Endothelial cell of umbilical vein (primary cell): Measurements from ENCODE around the gene OSER1.
"Not testable (repeated sequence)": the region's sequence is repeated elsewhere in the genome, so short reads cannot be mapped to it uniquely, and the experiment has no call there.

Experiments
- CTCF ChIP-seq, 2 donors: IDR thresholded peaks; 1 replicate in 1 of 2; 2 replicates in 1 of 2; pipeline ENCODE4 v1.5.1; 2011; ENCODE audit warnings: low read length in 2 of 2, mild to moderate bottlenecking in 2 of 2, moderate library complexity in 2 of 2, control low read depth in 1 of 2, inconsistent platforms in 1 of 2, low read depth in 1 of 2; ENCODE audit not compliant: insufficient read depth in 1 of 2; ENCODE audit errors: extremely low read depth in 1 of 2
- EZH2 ChIP-seq: IDR thresholded peaks from 2 replicates; pipeline ENCODE4 v1.6.1; 2012; ENCODE audit warnings: borderline replicate concordance, low read depth, mild to moderate bottlenecking, moderate library complexity, low read length, inconsistent platforms; ENCODE audit not compliant: severe bottlenecking
- FOS ChIP-seq: IDR thresholded peaks from 2 replicates; pipeline ENCODE4 v1.6.1; 2011; ENCODE audit warnings: mild to moderate bottlenecking, low read length, moderate library complexity, borderline replicate concordance; ENCODE audit not compliant: insufficient read depth
- GATA2 ChIP-seq: IDR thresholded peaks from 2 replicates; pipeline ENCODE4 v1.7.0; 2011; ENCODE audit warnings: low read depth, mild to moderate bottlenecking, moderate library complexity, mixed read lengths, low read length; ENCODE audit not compliant: insufficient read length, insufficient read depth
- MAX ChIP-seq: IDR thresholded peaks from 2 replicates; pipeline ENCODE4 v1.6.1; 2011; ENCODE audit not compliant: insufficient read depth, insufficient read length
- POLR2A ChIP-seq: IDR thresholded peaks from 2 replicates; pipeline ENCODE4 v1.6.1; 2012; ENCODE audit warnings: low read depth, mild to moderate bottlenecking, control low read depth, low read length
- POLR2AphosphoS5 ChIP-seq: IDR thresholded peaks from 2 replicates; pipeline ENCODE4 v1.6.1; 2012; ENCODE audit warnings: low read depth, mild to moderate bottlenecking, control low read depth, low read length, moderate library complexity; ENCODE audit not compliant: insufficient read depth

GRCh38 chr20:44236840-44237239 lies 26.3 kb upstream of the OSER1 start:
- not testable (repeated sequence) for TF ChIP-seq CTCF (IDR thresholded peaks at IDR 0.05; ENCODE audit: extremely low read depth in 1 of 2, insufficient read depth in 1 of 2, low read depth in 1 of 2, low read length in 2 of 2); POLR2A; MAX; POLR2AphosphoS5; FOS; EZH2; GATA2
